ENCODE measurements around the gene RIOK1. TPM values are rescaled to one million over a fixed set of nuclear protein-coding genes. Genes with fewer than 3 reads are reported as not detected.
A peak's percentile ranks its signal among the peaks of the same experiment; 100 is the strongest.

The RIOK1 gene
- total RNA-seq, 1 donor from 2014 or later = 24.9 TPM

DNA sequence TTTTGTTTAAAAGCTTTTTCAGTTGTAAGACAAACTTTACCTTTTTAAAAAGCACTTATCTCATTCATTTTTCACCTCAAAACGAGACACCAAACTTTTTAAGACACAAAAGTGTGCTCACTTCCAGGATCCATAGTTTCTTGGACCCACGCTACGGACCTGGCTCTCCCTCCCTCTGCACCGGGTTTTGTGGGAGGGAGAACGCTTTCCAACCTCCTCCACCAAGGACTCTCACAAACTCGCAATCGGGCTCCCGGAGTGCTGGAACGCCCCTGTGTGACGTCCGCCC is 502 bp upstream of the RIOK1 start:
- no peaks in the 10 kb centered on the region for H3K36me3 Mint-ChIP-seq (ENCODE audit: unreplicated experiment)
- H3K27ac Mint-ChIP-seq (ENCODE audit: unreplicated experiment) = peak overlapping the region; percentile 81
- H3K4me3 Mint-ChIP-seq (ENCODE audit: unreplicated experiment) = peak overlapping the region; percentile 96
- no peak for TF ChIP-seq CTCF (IDR thresholded peaks at IDR 0.05; ENCODE audit: partially characterized antibody, unreplicated experiment)
- peaks cover 13% of the 10 kb centered on the region for H3K4me1 Mint-ChIP-seq (ENCODE audit: low read depth, unreplicated experiment)
- H3K27me3 Mint-ChIP-seq (ENCODE audit: unreplicated experiment) = no peaks in the 10 kb centered on the region
- H3K9me3 Mint-ChIP-seq (ENCODE audit: unreplicated experiment) = no peaks in the 10 kb centered on the region
- DNase-seq = no peak

GRCh38 chr6:7390226-7390878 is 744 bp downstream of the RIOK1 start:
- no peaks in the 10 kb centered on the region for H3K36me3 Mint-ChIP-seq (ENCODE audit: unreplicated experiment)
- TF ChIP-seq CTCF (IDR thresholded peaks at IDR 0.05; ENCODE audit: partially characterized antibody, unreplicated experiment) = peak; percentile 0
- H3K27me3 Mint-ChIP-seq (ENCODE audit: unreplicated experiment) = no peaks in the 10 kb centered on the region
- no peaks in the 10 kb centered on the region for H3K9me3 Mint-ChIP-seq (ENCODE audit: unreplicated experiment)
- H3K4me3 Mint-ChIP-seq (ENCODE audit: unreplicated experiment) = peak overlapping the region; percentile 96
- no peak for DNase-seq
- H3K27ac Mint-ChIP-seq (ENCODE audit: unreplicated experiment) = peak overlapping the region; percentile 71
- H3K4me1 Mint-ChIP-seq (ENCODE audit: low read depth, unreplicated experiment) = peaks cover 13% of the 10 kb centered on the region

DNA sequence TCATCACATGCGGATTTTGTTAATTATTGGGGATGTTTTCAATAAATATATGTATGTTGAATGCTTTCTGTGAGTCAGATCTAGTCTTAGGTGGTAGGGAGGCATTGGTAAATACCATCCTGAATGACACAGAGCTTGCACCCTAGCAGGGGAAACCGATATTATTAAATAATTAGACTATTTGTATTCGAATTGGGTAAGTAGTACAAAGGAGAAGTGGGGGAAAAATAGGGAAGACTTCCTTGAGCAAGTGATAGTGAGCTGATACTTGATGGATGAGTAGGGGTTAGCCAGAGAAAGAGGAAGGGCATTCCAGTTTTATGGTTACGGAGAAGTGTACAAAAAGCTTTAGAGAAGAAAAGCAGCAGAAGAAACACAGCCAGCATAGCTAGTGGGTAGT is 1.5 kb downstream of the RIOK1 start:
- TF ChIP-seq CTCF (IDR thresholded peaks at IDR 0.05; ENCODE audit: partially characterized antibody, unreplicated experiment) = no peak
- Mint-ChIP-seq H3K4me3 (ENCODE audit: unreplicated experiment) (peak overlapping the region; percentile 96), H3K4me1 (ENCODE audit: low read depth, unreplicated experiment) (peaks cover 13% of the 10 kb centered on the region), H3K27ac (ENCODE audit: unreplicated experiment) (no peak overlapping the region), H3K36me3 (ENCODE audit: unreplicated experiment) (no peaks in the 10 kb centered on the region), H3K9me3 (ENCODE audit: unreplicated experiment) (no peaks in the 10 kb centered on the region), H3K27me3 (ENCODE audit: unreplicated experiment) (no peaks in the 10 kb centered on the region)
- no peak for DNase-seq

DNA sequence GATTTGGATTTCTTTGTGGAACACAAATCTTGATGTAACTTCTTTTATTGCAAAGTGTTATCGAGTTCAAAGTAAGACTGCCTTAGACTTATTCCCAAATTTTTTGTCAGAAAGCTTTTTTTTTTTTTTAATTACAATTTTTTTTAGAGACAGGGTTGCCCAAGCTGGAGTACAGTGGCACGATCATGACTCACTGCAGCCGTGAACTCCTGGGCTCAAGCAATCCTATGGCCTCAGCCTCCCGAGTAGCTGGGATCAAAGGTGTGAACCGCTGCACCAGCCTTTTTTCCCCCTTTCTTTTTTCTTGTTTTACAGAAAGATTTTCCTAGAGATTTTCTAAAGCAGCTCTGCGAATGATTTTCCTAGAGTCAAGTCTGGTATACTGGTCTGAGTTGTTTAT is 2.8 kb downstream of the RIOK1 start:
- Mint-ChIP-seq H3K4me3 (ENCODE audit: unreplicated experiment) (no peak overlapping the region), H3K36me3 (ENCODE audit: unreplicated experiment) (no peaks in the 10 kb centered on the region), H3K27ac (ENCODE audit: unreplicated experiment) (no peak overlapping the region), H3K4me1 (ENCODE audit: low read depth, unreplicated experiment) (peaks cover 13% of the 10 kb centered on the region), H3K9me3 (ENCODE audit: unreplicated experiment) (no peaks in the 10 kb centered on the region), H3K27me3 (ENCODE audit: unreplicated experiment) (no peaks in the 10 kb centered on the region)
- no peak for TF ChIP-seq CTCF (IDR thresholded peaks at IDR 0.05; ENCODE audit: partially characterized antibody, unreplicated experiment)
- no peak for DNase-seq

- Mint-ChIP-seq H3K9me3 (ENCODE audit: unreplicated experiment) (no peaks in the 10 kb centered on the region), H3K27ac (ENCODE audit: unreplicated experiment) (no peak overlapping the region), H3K4me1 (ENCODE audit: low read depth, unreplicated experiment) (no peaks in the 10 kb centered on the region), H3K4me3 (ENCODE audit: unreplicated experiment) (no peak overlapping the region), H3K36me3 (ENCODE audit: unreplicated experiment) (no peaks in the 10 kb centered on the region), H3K27me3 (ENCODE audit: unreplicated experiment) (no peaks in the 10 kb centered on the region)
- TF ChIP-seq CTCF (IDR thresholded peaks at IDR 0.05; ENCODE audit: partially characterized antibody, unreplicated experiment) = no peak
- DNase-seq = no peak
Observed at GRCh38 chr6:7401075-7401474, 11.5 kb downstream of the RIOK1 start.

Measured in glutamatergic neuron (in vitro differentiated cells).